Activated gamma-delta T cell treated with anti-CD3 and anti-CD28 coated beads, Interleukin-2, amount 50 U/mL, for 16 hours (primary cell): ENCODE data around the gene SMIM38.

ENCODE experiments used
- DNase-seq: peaks from one replicate; pipeline ENCODE4 v3.0.0-alpha.2; 2020; ENCODE audit warnings: low read depth

SMIM38 gene

DNA sequence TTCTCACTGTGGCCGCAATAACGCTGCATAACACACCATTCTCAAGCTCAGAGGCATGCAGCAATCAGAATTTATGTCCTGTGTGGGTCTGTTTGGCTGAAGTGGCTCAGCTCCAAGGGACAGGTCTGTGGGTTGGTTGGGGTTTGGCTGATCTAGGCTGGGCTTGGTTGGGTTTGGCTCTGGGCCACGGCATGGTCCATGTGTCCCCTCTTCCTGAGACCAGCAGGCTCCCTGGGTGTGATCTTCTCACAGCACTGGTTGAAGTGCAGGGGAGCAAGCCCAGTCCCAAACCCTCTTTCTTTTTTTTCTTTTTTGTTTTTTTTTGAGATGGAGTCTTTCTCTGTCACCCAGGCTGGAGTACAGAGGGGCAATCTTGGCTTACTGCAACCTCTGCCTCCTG is 25.0 kb downstream of the SMIM38 start:
- no peak for DNase-seq

DNA sequence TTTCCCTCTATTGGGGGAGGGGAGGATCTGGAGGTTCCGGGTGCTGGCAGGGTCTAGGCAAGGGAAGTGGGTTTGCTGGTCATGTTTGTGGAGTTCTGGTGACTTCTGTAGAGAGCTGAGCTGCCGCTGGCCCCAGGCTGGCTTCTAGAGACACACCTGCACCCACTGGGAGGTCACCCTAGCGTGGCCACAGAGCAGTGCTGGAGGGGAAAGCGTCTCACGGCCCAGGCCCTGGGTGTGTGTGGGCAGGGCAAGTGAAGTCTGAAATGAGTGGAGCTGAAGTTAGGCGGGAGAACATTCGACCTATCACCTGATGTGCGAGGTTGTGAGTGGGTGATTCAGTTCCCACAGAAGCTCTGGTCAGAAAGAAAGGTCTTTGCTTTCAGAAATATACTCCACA is 27.9 kb downstream of the SMIM38 start:
- DNase-seq = no peak

DNA sequence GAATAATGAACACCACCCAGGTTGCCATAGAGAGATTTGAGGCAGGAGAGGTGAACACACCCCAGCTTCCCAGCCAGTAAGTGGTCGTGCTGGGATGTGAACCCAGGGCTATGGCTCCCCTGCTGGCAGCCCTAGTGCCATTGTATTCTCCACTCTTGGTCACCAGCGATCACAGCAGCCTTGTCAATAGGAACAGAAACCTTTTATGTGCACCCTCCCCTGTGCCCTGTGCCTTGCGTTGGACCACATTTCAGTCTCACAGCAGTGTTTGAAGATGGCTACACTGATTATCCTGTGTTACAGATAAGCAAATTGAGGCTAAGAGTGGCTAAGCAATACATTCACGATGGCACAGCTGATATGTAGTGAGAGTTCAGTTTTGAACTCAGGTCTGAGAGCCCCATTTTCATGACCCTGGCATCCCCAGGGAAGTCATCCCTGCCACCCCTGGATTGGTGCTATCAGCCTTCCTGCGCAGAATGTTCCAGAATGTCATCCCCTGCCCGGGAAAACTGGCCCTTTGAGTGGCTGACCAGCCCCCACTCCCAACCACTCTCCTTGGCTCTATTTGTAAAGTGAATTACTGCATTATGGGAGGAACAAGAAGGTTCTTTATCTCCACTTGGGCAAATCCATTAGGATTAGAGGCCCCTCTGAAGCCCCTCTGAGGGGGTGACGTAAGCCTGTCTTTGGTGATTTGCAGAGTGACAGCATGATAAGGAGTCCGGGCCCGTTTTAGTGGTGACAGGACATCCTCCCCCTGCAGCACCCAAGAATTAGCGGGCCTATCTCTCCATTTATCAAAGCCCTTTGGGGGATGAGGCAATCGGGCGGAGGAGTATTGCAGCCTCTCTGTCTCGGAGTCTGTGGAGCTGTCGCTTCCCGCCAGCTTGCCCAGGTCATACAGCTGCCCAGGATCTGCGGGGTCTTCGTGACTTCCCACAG is 30.9 kb downstream of the SMIM38 start:
- DNase-seq = no peak

DNA sequence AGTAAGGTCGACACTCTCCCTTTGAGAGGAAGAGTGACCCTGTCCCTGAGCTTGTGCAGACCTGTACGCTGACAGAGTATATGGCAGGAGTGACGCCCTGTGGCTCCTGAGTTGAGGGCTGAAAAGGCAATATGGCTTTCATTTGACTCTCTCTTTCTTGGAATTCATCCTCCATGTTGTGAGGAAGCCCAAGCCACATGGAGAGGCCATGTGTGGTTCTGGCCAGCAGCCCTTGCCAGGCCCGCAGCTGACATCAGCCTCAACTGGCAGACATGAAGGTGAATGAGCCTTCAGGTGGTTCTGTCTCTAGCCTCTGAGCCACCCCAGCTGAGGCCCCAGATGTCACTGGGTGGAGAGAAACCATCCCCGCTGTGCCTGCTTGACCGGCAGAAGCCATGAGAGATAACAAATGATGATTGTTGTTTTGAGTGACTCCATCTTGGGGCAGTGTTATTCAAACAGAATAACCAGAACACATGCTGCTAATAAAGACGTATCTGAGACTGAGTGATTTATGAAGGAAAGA is 31.9 kb downstream of the SMIM38 start:
- no peak for DNase-seq

DNA sequence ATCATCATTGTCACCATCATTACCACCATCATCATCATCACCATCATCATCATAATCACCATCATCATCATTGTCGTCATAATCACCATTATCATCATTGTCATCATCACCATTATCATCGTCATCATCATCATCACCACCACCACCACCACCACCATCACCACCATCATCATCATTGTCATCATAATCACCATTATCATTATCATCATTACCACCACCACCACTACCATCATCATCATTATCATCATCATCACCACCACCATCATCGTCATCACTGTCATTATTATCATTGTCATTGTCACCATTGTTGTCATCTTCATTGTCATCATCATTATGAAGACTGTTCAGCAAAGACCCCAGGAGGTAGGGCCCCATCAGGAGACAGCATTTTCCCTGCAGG is 33.3 kb downstream of the SMIM38 start:
- no peak for DNase-seq

- no peak for DNase-seq
Measured at GRCh38 chr11:69190796-69191536, 35.2 kb downstream of the SMIM38 start.

GRCh38 chr11:69192301-69192721 is 36.6 kb downstream of the SMIM38 start:
- DNase-seq = no peak

- DNase-seq = no peak
Measured at GRCh38 chr11:69193151-69193550, 37.4 kb downstream of the SMIM38 start.

DNA sequence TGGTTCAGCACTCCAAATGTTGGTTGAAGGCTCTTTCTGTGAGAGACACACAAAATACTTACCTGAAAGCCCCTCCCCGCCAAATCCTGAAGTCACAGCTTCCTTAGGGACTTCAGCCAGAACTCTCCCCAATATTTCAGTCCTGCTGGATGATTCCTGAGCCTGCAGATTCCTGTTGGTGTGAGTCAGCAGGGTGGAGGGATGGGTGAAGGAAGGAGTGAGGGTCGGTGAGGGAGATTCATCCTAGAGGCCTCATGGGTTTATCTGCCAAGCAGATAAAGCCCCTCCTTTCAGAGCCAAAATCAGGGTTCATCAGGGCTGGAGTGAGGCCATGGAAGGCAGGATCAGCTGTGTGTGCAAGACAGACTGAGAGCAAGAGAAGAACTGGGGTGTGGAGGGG is 37.9 kb downstream of the SMIM38 start:
- DNase-seq = no peak

GRCh38 chr11:69194396-69194795 is 38.7 kb downstream of the SMIM38 start:
- DNase-seq = no peak

GRCh38 chr11:69194956-69195355 is 39.2 kb downstream of the SMIM38 start:
- DNase-seq = no peak

GRCh38 chr11:69195824-69196782 is 40.4 kb downstream of the SMIM38 start:
- no peak for DNase-seq

DNA sequence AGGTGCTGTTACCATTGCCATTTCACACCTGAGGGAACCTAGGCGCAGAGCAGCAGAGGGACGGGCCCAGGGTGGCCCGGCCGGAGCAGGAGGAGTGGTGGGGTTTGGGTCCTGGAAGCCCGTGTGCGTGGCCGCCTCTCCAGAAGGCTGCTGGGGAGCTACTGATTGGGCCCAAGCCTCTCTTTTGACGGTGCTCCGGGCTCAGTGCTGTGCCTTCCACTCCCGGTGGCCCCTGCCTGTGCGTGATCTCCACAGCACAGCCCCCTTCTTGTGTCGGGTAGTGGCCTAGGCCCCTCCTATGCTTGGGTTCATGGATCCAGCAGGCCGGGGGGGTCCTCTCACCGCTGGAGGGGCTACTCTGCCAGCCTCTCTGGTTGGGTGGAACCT is 41.0 kb downstream of the SMIM38 start:
- no peak for DNase-seq

DNA sequence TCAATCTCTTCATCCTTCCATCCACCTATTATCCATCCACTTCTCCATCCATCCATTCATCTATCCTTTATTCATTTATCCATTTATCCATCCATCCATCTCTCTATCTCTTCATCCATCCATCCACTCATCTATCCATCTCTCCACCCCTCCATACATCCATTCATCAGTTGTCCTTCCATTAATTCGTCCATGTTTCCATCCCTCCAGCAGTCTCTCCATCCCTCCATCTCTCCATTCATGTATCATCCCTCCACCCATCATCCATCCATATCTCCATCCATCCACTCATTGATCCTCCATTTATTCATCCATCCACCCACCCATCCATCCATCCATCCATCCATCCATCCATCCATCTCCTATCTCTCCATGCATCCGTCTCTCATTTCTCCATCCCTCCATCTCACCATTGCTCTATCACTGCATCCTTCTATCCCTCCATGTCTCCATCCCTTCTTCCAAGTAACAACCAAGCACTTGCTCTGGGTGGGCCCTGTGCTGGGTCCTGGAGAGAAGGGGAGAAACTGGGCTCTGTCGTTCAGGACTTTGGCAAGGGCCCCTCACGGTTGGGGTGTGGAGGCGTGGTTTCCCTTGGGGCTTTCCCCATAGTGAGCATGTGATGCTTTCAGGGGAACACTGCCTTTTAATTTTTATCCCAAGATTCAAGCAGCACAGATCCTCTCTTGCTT is 43.3 kb downstream of the SMIM38 start:
- no peak for DNase-seq

- DNase-seq = no peak
Measured at GRCh38 chr11:69199583-69200315, 44.0 kb downstream of the SMIM38 start.

DNA sequence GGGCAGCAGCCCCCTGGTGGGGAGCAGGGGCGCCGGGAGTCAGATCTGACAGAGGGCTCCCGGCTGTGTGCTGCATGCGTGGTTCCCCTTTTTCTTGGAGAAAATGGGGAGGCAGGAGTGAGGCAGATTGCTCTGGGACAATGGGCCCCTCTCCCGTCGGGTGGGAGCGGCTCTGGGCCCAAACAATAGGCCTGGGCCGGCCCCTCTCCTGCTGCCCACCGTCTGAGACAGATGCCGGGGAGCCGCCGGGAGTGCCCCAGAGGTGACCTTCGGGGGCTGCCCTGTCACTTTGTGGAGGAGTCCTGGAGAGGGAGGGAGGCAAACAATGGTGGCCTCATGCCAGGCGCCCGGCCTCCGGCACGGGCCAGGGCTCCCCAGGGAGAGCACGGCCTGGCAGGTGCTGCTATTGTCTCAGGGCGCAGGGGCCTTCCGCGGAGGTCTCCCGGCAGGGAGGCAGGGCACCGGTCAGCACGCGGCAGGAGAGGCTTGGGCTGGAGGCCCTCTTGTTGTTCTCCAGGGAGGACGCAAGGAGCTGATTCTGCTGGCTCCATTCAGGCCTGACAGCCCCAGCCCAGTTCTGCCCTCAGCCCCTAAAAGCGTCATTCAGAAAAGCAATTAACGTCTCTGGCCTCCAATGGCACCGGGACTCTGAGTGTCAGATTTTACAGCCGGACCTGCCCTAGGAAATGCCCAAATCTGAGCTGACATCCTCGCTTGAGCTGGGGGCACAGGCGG is 44.8 kb downstream of the SMIM38 start:
- DNase-seq = no peak

DNA sequence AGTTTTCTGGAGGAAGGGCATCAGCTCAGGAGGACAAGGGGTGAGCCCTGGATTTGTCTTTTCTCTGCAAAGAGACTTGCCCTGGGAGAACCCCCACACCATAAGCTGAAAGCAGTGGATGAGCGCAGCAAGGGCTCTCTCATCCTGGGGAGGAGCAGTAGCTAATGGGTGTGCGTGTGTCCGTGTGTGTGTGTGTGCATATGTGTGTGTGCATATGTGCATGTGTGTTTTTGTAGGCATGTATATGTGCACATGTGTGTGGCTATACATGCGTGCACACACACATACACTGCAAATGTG is 45.3 kb downstream of the SMIM38 start:
- DNase-seq = no peak

GRCh38 chr11:69201764-69202370 is 46.1 kb downstream of the SMIM38 start:
- DNase-seq = no peak

GRCh38 chr11:69202511-69203221 is 46.9 kb downstream of the SMIM38 start:
- no peak for DNase-seq
